NCI-H2081 (cell line): Measurements from ENCODE around the gene CYB5RL.
A peak's percentile ranks its signal among the peaks of the same experiment; 100 is the strongest.
"Not testable (repeated sequence)": the region's sequence is repeated elsewhere in the genome, so short reads cannot be mapped to it uniquely, and the experiment has no call there.

Source experiments
- DNase-seq, 2 experiments: peaks; one replicate each; lab custom pipeline; 2025; lab: John Stamatoyannopoulos, UW

Gene CYB5RL

DNA sequence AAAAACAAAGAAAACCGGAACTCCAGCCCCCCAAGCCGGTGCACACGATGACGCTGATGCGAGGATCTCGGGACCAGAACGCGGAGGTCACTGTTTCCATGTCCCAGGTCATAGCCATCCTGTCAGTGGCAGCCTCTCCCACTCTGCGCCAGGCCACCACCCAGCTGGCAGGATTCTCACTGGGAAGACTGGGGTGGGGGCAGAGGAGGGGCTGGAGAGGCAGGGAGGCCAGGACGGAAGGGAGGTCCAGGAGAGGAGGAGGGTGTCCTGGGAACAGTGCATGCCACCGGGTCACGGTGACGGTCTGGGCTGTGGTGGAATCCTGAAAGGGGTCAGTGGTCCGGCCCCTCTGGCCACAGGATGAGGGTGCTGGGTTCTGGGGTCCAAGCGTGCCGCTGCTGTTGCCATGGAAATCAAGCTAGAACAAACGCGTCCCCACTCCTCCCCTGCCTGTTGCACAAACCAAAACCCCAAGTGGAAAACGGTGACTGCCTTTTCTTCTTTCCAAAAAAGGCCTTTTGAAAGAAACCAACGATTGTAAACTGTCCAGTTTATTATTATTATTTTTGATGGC is 26.2 kb upstream of the CYB5RL start:
- DNase-seq = no peak

DNA sequence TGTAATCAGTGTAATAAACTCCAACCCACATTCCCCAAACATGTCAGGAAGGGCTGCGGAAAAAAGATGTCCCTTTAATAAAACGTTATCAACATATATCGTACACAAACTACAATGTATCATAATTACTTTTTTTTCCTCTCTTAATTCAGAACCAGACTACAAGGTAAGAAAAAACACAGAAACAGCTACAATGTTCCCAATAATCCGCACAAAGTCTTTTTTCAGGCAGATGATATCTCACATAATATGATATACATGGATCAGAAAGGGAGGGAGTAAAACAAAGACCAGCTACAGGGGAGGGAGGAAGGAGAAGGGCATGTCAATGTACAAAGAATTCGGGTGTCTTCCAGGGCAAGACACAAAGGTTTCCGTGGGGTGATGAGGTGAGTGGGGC is 25.5 kb upstream of the CYB5RL start:
- DNase-seq = no peak

DNA sequence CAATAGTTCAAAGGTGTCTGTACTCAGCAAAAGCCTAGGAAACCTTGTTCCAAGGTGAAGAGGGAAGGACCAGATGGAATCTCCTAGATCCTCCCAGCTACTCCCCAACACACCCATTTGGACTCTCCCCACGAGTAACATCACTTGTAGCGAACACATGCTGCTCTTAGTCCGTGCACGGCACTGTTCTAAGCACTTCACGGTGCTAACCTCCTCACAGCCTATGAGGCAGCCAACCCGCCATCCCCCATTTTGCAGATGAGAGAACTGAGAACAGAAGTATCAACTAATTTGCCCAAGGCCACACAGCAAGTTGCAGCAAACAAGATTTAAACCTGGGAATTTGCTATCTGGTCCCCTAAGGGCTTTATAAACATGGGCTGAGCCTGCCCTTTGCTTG is 24.4 kb upstream of the CYB5RL start:
- no peak for DNase-seq

DNA sequence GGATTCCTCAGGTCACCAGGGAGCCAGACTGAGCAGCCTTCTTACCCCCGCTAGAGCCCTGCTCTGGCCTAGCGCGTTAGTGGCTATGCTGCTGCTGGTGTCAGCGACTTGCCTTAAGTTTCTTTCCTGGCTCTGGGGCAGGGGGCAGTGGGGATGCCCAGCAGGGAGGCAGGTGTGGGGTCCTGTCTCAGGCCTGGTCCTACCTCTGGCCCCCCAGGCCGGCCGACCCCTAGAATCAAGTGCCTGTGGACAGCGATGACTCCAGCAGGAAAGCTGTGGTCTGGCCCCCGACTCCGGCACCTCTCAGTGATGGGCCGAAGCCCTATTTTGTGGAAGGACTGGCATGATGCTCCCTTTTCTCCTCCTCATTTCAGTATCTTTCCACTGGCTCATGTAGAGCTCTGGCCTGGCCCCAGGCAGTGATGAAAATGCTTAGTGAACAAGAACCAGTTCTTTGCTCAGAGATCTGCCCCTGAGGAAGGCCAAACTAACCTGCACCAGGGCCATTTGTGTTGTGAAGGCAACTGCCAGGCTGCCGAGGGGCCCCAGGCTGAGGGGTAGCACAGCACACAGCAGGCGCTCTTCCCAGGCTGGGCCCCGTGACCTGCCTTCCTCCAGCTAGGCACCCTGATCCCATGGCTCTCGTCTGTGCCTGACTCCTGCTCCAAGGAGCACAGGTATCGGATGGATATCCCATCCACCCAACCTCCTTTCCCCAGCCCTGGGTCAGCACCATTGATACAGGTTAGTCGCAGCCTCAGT is 23.8 kb upstream of the CYB5RL start:
- no peak for DNase-seq

DNA sequence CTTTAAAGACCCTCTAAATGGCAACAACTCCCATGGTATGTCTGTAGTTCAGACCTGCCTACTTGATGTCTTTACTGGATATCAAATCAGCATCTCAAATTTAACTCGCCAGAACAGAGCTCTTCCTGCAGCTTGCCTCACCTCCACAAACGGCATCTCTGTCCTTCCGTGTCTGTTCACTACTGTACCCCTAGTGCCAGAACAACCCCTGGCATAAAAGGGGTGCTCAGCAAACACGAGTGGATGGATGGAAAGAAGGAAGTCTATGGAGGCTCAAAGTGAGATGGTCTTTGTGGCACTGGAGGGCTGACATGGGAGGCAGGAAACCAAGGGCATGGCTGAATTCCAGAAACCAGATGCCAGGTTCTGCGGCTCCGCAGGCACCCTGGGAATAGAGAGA is 22.9 kb upstream of the CYB5RL start:
- no peak for DNase-seq

DNA sequence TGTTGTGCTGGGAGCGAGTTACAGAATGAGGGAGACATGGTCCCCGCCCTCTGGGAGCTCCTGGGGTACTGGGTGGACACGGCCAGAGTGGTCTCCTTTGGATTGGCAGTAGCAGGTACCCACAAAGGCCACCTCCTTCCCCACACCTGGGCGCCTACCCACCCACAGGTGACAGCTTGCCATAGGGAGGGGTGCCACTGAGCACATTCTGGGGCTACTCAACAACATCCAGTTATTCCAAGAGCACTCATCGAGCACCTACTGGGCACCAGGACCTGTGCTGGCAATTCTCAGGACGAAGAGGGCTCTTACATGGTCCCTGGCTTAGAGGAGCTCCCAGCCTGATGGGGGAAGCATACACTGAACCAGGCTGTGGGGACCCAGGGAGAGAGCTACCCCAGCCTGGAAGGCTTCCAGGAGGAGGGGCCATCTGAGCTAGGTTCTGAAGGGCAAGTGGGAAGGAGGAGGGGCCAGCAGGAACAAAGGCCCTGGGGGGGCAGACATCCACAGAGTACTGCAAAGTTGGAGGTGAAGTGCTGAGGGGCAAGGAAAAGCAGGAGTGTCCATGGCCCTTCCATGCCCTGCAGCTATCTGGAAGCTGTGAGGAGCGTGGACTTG is 22.1 kb upstream of the CYB5RL start:
- DNase-seq = no peak

DNA sequence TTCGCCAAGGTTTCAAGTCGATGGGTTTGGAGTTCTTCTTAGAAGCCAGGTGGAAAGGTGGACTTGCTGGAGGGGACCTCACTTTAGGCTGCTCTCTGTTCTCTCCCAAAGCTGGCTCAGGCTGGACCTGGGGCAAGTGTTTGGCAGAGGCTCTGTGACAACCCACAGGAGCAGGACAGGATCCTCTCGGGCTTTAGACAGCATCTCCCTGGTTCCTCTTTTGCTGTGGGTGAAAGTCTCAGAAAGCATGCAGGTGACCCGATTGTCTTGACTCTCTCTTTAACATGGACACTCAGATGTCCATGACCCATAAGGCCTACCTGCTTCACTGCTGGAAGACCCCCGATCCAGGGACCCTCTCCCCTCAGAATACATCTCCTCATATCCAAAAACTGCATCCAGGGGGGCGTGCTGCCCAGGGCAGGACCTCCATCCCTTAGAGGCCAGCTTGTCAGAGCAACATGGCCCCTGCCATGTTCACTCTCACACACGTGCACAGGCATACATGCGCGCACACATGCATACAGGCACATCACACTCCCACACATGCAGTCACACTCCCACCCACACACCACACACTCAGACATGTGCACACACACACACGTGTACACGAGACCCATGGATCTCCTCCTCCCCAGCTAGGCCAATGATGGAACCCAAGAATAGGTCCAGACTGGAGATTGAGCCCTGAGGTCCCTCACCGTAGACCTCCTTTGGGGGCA is 21.4 kb upstream of the CYB5RL start:
- no peak for DNase-seq

DNA sequence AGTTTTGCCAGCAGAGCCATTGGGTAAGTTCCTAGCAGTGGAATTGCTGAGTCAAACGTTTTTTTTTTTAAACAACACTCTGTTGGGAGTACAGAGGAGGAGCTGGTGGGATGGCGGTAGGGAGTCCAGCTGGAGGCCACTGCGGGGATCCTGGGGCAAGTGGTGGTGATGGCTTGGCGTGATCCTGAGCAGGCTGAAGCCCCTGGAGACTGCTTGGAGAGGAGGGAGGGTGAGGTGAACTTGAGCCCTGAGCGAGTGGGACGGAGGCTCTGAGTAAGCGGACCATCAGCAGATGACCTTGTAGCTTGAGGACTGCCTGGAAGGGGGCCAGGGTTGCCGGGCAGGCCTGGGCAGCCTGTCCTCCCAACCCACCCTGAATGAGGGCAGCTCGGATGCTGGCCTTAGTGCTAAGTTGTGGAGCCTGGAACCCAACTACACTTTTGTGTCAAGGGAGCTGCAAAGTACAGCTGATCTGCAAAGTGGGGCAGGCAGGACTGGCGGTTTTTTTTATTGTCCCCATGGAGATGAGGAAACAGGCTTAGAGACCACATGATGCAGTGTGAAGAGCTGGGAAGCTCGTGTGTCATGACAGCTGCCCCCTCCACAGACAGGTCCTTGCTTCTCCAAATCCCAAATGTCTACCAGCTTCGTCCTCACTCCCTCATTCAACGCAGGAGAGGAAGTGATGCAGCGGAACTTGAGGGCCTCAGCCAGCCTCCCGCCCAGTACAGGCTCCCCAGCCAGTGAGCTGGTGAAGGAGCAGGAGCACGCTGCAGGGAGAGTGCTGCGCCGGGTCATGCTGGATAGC is 20.4 kb upstream of the CYB5RL start:
- DNase-seq = no peak

DNA sequence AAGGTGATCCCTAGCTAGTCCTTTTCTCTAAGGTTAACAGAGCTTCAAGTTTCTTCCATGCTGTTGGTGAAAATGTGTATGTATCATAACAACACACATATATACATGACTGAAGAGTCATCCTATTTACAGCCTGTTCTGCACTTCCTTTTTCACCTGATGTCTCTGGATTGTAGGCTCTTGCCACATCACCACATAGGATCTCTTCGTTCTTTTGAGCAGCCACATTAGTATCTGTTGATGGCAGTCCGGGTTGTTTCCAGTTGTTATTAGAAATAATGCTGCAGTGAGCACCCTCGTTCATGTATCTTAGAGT is 19.8 kb upstream of the CYB5RL start:
- no peak for DNase-seq

DNA sequence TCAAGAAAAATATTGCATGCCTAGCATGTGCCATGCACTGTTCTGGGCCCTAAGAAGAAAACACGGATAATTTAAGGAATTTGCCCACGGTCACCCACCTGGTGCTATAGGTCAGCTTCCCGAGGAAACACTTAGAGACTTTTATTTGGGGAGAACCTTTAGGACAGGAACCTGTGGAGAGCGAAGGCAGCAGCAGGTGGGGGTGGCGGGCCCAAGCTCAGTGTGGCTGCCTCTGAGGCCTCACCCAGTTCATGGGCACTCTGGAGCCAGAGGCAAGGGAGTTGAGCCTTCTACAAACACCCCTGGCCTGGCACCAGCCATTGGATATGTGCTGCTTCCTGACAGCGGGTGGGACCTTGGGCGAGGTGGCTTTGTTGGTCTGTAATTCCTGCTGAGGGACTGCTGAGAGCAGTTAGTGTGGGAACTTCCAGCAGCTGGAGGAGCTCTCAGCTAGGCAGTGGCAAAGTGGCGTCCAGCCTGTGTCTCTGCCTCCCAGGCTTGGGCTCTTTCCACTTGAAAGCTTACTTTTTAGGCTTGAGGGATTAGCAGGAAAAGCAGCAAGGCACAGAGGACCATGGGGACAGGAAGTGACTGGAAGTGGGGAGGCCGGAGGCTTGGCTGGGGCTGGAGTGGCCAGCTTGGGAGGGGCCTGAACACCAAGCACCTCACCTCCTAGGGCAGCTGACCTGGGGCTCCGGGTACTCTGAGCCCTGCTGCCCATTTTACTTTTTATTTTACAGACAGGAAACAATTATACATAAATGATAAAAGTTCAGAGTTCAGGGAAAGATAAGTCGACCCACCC is 19.3 kb upstream of the CYB5RL start:
- peak; percentile 25 to 49 for DNase-seq

DNA sequence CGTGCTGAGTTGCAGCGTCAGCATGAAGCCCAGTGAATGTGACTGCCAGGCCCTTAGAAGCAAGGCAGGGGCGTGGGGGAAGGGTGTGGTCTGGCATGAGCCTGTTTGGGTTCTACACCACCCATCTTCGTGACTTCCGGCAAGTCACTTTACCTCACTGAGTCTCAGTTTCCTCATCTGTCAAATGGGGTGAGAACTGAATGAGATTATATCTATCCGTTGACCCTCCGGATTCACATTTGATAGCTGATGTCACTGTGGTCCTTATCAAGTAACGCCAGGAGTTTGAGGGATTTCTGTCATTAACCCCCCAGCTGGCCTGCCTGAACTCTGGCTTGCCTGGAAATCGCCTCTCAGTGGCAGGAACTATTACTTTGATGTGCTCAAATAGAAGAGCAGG is 15.7 kb upstream of the CYB5RL start:
- no peak for DNase-seq

DNA sequence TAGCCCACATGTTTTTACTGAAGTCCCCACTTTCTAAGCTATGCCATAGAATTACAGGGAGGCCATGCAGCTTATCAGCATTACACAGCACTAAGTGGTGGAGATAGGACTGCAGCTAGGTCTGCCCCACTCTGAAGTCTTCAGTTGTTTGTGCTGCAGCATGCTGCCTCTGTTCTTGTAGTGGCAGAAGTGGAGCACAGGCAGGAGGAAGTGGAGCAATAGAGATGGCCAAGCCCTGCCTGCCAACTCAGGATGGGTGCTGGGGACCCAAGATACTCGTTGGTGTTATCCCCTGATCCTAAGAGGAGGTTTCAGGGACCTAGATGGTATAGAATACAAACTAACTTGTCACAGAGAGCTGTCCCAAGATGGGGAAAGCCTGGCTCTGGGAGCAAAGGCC is 13.0 kb upstream of the CYB5RL start:
- no peak for DNase-seq

DNA sequence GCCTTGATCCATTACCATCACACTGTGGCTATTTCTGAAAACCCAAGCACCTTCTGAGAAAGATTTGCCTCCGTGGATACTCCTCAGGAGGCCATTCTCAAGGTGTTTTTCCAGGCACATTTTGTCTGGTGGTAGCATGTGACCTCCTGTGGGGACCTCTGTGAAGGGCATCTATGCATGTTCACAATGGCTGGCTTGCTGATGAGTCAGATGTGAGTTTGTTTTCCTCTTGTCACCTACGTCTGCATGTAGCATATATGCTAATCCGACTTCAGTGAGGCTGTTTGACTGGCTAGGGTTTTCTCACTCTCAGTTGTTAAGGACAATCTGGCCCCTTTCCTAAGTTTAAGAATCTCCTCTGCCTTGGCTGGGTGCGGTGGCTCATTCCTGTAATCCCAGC is 8.1 kb upstream of the CYB5RL start:
- not testable (repeated sequence) for DNase-seq

DNA sequence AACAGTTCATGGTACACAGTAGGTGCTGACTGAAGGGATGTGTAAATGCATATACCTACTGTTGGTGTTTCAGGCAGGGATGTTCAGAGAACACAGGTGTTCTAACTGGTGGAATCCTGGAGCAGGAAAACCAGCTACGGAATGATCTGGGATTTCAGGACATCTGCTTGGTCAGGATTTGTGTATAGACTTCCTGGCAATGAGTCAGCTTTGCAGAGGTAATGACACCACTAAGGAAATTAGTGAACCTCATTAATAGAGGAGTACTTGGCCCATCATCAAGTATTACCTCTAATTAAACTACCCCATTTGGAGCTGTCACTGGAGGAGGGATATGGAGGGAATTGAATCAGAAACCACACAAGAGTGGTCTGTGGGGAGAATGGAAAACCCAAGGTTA is 7.5 kb upstream of the CYB5RL start:
- DNase-seq = no peak

DNA sequence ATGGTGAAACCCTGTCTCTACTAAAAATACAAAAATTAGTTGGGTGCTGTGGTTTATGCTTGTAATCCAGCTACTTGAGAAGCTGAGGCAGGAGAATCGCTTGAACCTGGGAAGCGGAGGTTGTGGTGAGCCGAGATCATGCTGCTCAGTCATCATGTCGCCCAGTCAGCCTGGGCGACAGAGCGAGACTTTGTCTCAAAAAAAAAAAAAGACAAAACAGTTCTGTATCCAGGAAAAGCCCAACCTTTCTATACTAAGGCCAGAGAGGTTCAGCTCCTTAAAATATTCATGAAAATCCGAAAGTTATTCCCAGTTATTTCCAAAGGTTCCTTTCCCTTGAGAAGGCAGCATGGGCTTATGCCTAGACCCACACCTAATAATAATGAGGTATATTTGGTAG is 4.4 kb upstream of the CYB5RL start:
- no peak for DNase-seq

DNA sequence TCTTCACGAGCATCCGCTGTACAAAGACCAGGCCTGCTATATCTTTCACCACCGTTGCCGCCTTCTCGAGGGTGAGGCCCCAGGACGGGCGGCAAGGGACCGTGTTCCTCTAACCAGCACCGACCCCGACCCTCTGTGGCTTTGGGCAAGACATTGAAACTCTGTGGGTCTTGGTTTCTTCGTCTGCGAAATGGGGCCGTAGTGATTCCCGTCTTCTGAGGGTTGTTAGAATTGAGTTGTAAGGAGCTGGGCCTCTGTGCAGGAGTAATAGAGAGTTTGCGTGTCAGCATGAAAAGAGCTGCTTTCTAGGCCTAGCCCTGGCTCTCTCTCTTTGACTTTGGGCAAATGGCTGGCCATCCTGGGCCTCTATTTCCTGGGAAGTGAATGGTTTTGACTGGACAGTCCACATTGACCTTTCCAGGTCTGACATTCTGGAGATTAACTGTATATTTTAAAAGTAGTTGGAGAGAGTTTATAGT is 728 bp upstream of the CYB5RL start:
- DNase-seq = no peak

DNA sequence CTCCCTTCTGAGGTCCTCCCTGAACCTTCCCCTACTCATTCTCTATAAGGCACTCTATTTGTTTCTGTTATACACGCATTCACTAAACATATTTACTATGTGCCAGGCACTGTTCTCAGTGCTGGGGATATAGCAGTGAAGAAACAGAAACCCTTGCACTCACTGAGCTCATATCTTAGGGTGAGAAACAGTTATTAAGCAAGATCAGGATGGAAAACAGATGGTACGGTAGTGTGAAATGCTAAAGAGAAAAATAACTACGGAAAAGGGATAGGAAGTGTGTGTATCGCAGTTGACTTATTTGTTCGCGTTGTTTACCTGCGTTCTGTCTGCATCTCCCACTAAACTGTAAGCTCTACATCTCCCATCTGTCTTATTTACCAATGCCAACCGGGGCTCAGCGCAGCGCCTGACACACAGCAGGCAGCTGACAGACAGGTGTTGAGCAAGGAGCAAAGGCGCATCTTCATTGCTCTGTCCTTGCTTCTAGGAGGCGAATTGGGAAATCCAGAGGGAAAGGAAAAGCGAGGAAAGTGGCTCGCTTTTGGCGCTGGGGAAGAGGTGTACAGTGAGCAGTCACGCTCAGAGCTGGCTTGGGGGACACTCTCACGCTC is 572 bp downstream of the CYB5RL start:
- DNase-seq = peak in 1 of 2 experiments; percentile 43

DNA sequence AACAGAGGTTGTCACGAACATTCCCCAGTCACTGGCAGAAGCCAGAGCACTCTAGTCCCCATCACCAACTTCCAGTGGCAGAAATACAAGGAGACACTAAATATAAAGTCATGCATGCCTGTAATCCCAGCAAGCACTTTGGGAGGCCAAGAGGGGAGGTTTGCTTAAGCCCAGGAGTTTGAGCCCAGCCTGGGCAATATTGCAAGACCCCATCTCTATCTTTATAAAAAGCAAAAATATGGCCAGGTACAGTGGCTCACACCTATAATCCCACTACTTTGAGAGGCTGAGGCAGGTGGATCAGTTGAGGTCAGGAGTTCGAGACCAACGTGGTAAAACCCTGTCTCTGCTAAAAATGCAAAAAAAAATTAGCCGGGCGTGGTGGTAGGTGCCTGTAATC is 6.4 kb downstream of the CYB5RL start:
- DNase-seq = no peak

DNA sequence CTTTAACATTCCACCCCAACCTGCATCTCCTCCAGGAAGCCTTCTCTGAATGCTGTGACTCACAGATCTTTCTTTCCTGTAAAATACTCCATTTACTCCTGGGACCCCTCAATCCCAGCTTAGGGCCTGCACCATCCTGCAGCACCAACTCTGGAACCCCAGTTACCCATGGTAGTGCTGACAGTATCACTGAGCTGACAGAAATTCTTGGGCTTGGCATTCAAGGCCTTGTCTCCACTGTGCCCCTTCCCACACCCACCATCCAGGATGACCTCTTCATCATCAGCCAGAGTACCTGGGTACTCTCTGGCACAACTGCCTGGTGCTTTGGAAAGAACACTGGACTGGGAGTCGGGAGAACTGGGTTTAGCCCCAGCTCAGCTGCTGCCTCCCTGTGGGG is 8.3 kb downstream of the CYB5RL start:
- DNase-seq = no peak

DNA sequence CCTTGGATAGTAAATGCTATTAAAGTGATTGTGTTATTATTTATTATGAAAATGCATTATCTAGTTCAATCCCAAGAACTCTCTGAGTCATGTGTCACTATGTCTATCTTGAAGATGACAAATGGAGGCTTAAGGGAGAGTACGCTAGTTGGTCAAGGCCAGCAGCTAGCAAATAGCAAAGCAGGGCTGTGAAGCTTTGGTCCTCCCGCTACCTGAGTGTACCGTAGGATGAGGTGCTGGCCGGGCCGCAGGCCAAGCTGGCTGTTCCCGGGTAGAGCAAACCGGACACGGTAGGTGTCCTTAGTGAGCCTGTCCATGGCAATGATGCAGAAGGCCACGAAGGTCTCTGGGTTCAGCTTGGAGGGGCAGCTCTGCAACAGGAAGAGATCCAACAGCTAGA is 9.3 kb downstream of the CYB5RL start:
- no peak for DNase-seq

DNA sequence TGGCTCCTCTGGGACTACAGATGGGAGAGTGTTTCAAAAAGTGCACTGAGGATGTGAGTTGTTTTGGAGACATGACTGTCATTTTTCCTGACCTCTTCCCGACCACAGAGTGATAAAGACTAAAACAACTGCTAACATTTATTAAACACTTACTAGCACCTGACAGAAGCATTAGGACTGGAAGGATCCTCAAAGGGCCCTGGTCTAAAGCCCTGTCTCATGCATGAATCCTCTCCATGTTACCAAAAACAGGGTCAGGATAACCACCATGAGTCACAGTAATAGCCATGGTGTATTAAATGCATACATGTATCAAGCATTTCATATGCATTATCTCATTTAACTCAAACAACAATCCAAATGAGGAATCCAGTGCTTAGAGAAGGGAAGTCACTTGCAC is 11.5 kb downstream of the CYB5RL start:
- no peak for DNase-seq
